HG02943 (cell line): Measurements from ENCODE around the gene HDDC2.

Experiments used
- ATAC-seq: cut with Tn5 transposase; IDR thresholded peaks from one replicate; pipeline ENCODE4 v1.9.1; 2021; ENCODE audit warnings: mild to moderate bottlenecking, low read depth, moderate library complexity; ENCODE audit not compliant: unreplicated experiment

Gene HDDC2

GRCh38 chr6:125273251-125273650, 28.5 kb downstream of the HDDC2 start:
- ATAC-seq = no peak

- no peak for ATAC-seq
Measured at GRCh38 chr6:125271486-125272159, 30.1 kb downstream of the HDDC2 start.

GRCh38 chr6:125270380-125270779, 31.4 kb downstream of the HDDC2 start:
- no peak for ATAC-seq

- no peak for ATAC-seq
Measured at GRCh38 chr6:125269328-125269985, 32.3 kb downstream of the HDDC2 start.

GRCh38 chr6:125268765-125269164, 33.0 kb downstream of the HDDC2 start:
- ATAC-seq = no peak

GRCh38 chr6:125267806-125268523, 33.8 kb downstream of the HDDC2 start:
- ATAC-seq = no peak

GRCh38 chr6:125264476-125264875, 37.3 kb downstream of the HDDC2 start:
- ATAC-seq = no peak

- no peak for ATAC-seq
Measured at GRCh38 chr6:125262016-125263013, 39.5 kb downstream of the HDDC2 start.

- ATAC-seq = no peak
Measured at GRCh38 chr6:125259354-125259736, 42.4 kb downstream of the HDDC2 start.

- ATAC-seq = no peak
Measured at GRCh38 chr6:125258651-125259353, 43.0 kb downstream of the HDDC2 start.

- no peak for ATAC-seq
Measured at GRCh38 chr6:125257351-125257750, 44.4 kb downstream of the HDDC2 start.

- ATAC-seq = no peak
Measured at GRCh38 chr6:125255201-125255600, 46.6 kb downstream of the HDDC2 start.

GRCh38 chr6:125254321-125254720, 47.4 kb downstream of the HDDC2 start:
- no peak for ATAC-seq

- no peak for ATAC-seq
Measured at GRCh38 chr6:125253881-125254280, 47.9 kb downstream of the HDDC2 start.

- ATAC-seq = no peak
Measured at GRCh38 chr6:125252891-125253290, 48.9 kb downstream of the HDDC2 start.

GRCh38 chr6:125251516-125252220, 50.1 kb downstream of the HDDC2 start:
- ATAC-seq = no peak

- no peak for ATAC-seq
Measured at GRCh38 chr6:125250511-125250910, 51.3 kb downstream of the HDDC2 start.

- ATAC-seq = no peak
Measured at GRCh38 chr6:125248136-125248535, 53.6 kb downstream of the HDDC2 start.

GRCh38 chr6:125246566-125246965, 55.2 kb downstream of the HDDC2 start:
- no peak for ATAC-seq
